PC-9 (cell line): ENCODE measurements around the gene ROS1.

ENCODE experiments used
- CTCF ChIP-seq: fragments of 200-600 bp; sonication (generic); conservative IDR thresholded peaks from 2 replicates; pipeline ENCODE4 v1.6.1; 2017; ENCODE audit warnings: mixed run types, antibody characterized with exemption, mild to moderate bottlenecking, moderate library complexity
- EZH2 ChIP-seq: fragments of 200-600 bp; sonication (generic); IDR thresholded peaks from 2 replicates; pipeline ENCODE4 v1.8.0; 2017; ENCODE audit warnings: antibody characterized with exemption, low read depth

GRCh38 chr6:117465691-117466090, 39.9 kb upstream of the ROS1 start:
- no peak for TF ChIP-seq CTCF
- no peak for TF ChIP-seq EZH2
